Measurements from ENCODE around the gene NOL4L. TPM values are rescaled to one million over a fixed set of nuclear protein-coding genes. Genes with fewer than 3 reads are reported as not detected.

NOL4L gene
- total and polyA plus RNA-seq, 2 donors (not counting 3 experiments of a cell fraction or from before 2014, with no cell fraction given): 55.2 to 79.6 TPM

DNA sequence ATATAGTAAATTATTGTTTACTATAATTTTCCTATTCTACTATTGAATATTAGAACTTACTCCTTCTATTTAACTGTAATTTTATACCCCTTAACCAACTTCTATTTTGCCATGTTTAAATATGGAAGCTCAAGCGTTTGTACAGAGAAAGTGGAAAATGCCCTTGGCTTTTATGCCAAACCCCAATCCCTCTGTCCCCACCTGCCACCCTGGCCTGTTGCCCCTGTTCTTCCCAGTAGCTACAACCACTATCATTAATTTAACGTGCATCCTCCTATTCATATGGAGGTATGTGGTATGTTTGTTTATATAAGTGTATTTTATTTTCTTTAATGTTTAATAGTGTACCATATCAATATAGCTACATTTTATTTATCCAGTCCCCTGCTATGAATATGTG is 168.9 kb downstream of the NOL4L start:
- Histone ChIP-seq H2AFZ (ENCODE audit: low read depth, low read length) (no peak overlapping the region), H3K9ac (replicated peaks; ENCODE audit: extremely low read depth, insufficient read depth, low read length) (no peak overlapping the region), H4K20me1 (replicated peaks; ENCODE audit: control insufficient read depth, extremely low read depth, insufficient read depth, low read length) (peaks cover 6% of the 10 kb centered on the region), H3K79me2 (ENCODE audit: control insufficient read depth, insufficient read depth, low read length) (peaks cover 56% of the 10 kb centered on the region), H3K27me3 (ENCODE audit: control insufficient read depth in 2 of 2, insufficient read depth in 2 of 2, low read length in 2 of 2) (no peaks in the 10 kb centered on the region), H3K4me2 (ENCODE audit: insufficient read depth, low read length) (no peak overlapping the region), H3K9me1 (replicated peaks; ENCODE audit: control insufficient read depth, extremely low read depth, insufficient read depth, low read length) (no peaks in the 10 kb centered on the region), H3K36me3 (ENCODE audit: control insufficient read depth in 2 of 2, extremely low read depth in 1 of 2, insufficient read depth in 2 of 2, low read length in 2 of 2) (peaks cover 0 to 2% of the 10 kb centered on the region in 2 experiments), H3K27ac (ENCODE audit: insufficient read depth, low read depth, low read length) (no peak overlapping the region), H3K4me3 (replicated peaks in 1 of 3; ENCODE audit: insufficient read depth in 1 of 3, low read depth in 1 of 3, low read length in 3 of 3) (no peak overlapping the region), H3K9me3 (replicated peaks; ENCODE audit: control insufficient read depth, insufficient read depth, low read length) (no peaks in the 10 kb centered on the region), H3K4me1 (ENCODE audit: control insufficient read depth, extremely low read depth, insufficient read depth, low read length) (no peaks in the 10 kb centered on the region)
- no peak for FAIRE-seq
- intact Hi-C loops (cut with micrococcal nuclease) (no loop called here), dilution Hi-C loops (cut with MboI; ENCODE audit: extremely low pct_ligation_motif_present, low sequenced_read_pairs) (no loop called here)
- no peak for DNase-seq (ENCODE audit: low read depth, low spot score)
- no TSS peak for BruUV-seq (replicated peaks)
- ChIA-PET CTCF (interaction anchor here (1.1 kb wide), 2 partner anchors 16 to 25 kb away, joined by 3 to 4 read pairs; no protein-coding TSS in a partner anchor), POLR2A (no interaction called here)
- TF ChIP-seq JUN (IDR thresholded peaks at IDR 0.05; ENCODE audit: borderline replicate concordance, insufficient read depth, insufficient read length, low read depth) (no peak), MAX (IDR thresholded peaks at IDR 0.05; ENCODE audit: insufficient read depth, insufficient read length) (no peak), FOS (IDR thresholded peaks at IDR 0.05; ENCODE audit: borderline replicate concordance, insufficient read depth, low read length) (no peak), GATA2 (IDR thresholded peaks at IDR 0.05; ENCODE audit: insufficient read depth, insufficient read length, low read depth, low read length) (no peak), POLR2AphosphoS5 (IDR thresholded peaks at IDR 0.05; ENCODE audit: insufficient read depth, low read depth, low read length) (no peak), MYC (IDR thresholded peaks at IDR 0.05; ENCODE audit: low read depth, low read length) (no peak), EZH2 (IDR thresholded peaks at IDR 0.05; ENCODE audit: borderline replicate concordance, low read depth, low read length, severe bottlenecking) (no peak)

DNA sequence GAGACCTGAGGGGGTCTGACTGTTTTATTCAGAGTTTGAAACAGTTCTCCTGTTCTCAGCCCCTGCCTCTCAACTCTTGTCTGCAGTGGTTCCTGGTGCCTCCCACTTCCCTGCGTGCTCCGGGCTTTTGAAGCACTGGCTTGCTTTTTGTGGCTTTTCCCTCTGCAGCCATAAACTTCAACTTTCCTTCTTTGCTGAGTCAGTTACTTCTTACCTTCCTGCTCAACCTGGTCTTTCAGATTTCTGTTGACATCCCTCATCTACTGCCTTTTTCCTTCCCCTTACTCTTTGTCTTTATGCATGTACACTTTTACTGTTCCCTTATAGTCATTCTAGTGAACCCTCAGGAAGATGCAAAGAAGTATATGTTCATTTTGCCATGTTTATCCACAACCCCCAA is 169.6 kb downstream of the NOL4L start:
- ChIA-PET POLR2A (no interaction called here), CTCF (interaction anchor here (1.1 kb wide), 1 partner anchor 16 kb away, joined by 4 read pairs; no protein-coding TSS in a partner anchor)
- FAIRE-seq (no peak), DNase-seq (ENCODE audit: low read depth, low spot score) (no peak)
- Histone ChIP-seq H3K9me3 (replicated peaks; ENCODE audit: control insufficient read depth, insufficient read depth, low read length) (no peaks in the 10 kb centered on the region), H3K36me3 (ENCODE audit: control insufficient read depth in 2 of 2, extremely low read depth in 1 of 2, insufficient read depth in 2 of 2, low read length in 2 of 2) (peaks cover 0 to 2% of the 10 kb centered on the region in 2 experiments), H3K9ac (replicated peaks; ENCODE audit: extremely low read depth, insufficient read depth, low read length) (no peak overlapping the region), H3K4me3 (replicated peaks in 1 of 3; ENCODE audit: insufficient read depth in 1 of 3, low read depth in 1 of 3, low read length in 3 of 3) (no peak overlapping the region), H3K9me1 (replicated peaks; ENCODE audit: control insufficient read depth, extremely low read depth, insufficient read depth, low read length) (no peaks in the 10 kb centered on the region), H2AFZ (ENCODE audit: low read depth, low read length) (no peak overlapping the region), H3K4me2 (ENCODE audit: insufficient read depth, low read length) (no peak overlapping the region), H3K4me1 (ENCODE audit: control insufficient read depth, extremely low read depth, insufficient read depth, low read length) (no peaks in the 10 kb centered on the region), H3K79me2 (ENCODE audit: control insufficient read depth, insufficient read depth, low read length) (peaks cover 57% of the 10 kb centered on the region), H3K27ac (ENCODE audit: insufficient read depth, low read depth, low read length) (no peak overlapping the region), H3K27me3 (ENCODE audit: control insufficient read depth in 2 of 2, insufficient read depth in 2 of 2, low read length in 2 of 2) (no peaks in the 10 kb centered on the region), H4K20me1 (replicated peaks; ENCODE audit: control insufficient read depth, extremely low read depth, insufficient read depth, low read length) (peaks cover 6% of the 10 kb centered on the region)
- no peak for TF ChIP-seq JUN (IDR thresholded peaks at IDR 0.05; ENCODE audit: borderline replicate concordance, insufficient read depth, insufficient read length, low read depth)
- TF ChIP-seq POLR2A (IDR thresholded peaks at IDR 0.05; ENCODE audit: low read depth, low read length): no peak
- TF ChIP-seq CTCF (IDR thresholded peaks at IDR 0.05; ENCODE audit: extremely low read depth in 1 of 2, insufficient read depth in 1 of 2, low read depth in 1 of 2, low read length in 2 of 2): no peak
- TF ChIP-seq MYC (IDR thresholded peaks at IDR 0.05; ENCODE audit: low read depth, low read length): no peak
- TF ChIP-seq POLR2AphosphoS5 (IDR thresholded peaks at IDR 0.05; ENCODE audit: insufficient read depth, low read depth, low read length): no peak
- TF ChIP-seq MAX (IDR thresholded peaks at IDR 0.05; ENCODE audit: insufficient read depth, insufficient read length): no peak
- no peak for TF ChIP-seq GATA2 (IDR thresholded peaks at IDR 0.05; ENCODE audit: insufficient read depth, insufficient read length, low read depth, low read length)
- TF ChIP-seq FOS (IDR thresholded peaks at IDR 0.05; ENCODE audit: borderline replicate concordance, insufficient read depth, low read length): no peak
- TF ChIP-seq EZH2 (IDR thresholded peaks at IDR 0.05; ENCODE audit: borderline replicate concordance, low read depth, low read length, severe bottlenecking): no peak
- intact Hi-C loops (cut with micrococcal nuclease): no loop called here
- dilution Hi-C loops (cut with MboI; ENCODE audit: extremely low pct_ligation_motif_present, low sequenced_read_pairs): no loop called here
- BruUV-seq (replicated peaks): no TSS peak

All from endothelial cell of umbilical vein (primary cell).